BLaER1 treated with 17β-estradiol and CSF1 and Interleukin-3, amounts not matched to agents 10 nM and 100 nM (cell line): Measurements from ENCODE around the gene KIAA1614.
A peak's percentile ranks its signal among the peaks of the same experiment; 100 is the strongest.

Source experiments
- H3K27ac ChIP-seq, 11 experiments: shearing (Covaris generic); formaldehyde crosslinking; 2 replicates each; pipeline ENCODE4 v1.8.1; 2022
- H3K27me3 ChIP-seq, 11 experiments: shearing (Covaris generic); formaldehyde crosslinking; 2 replicates each; pipeline ENCODE4 v1.8.1; 2022
- H3K36me3 ChIP-seq, 11 experiments: shearing (Covaris generic); formaldehyde crosslinking; 2 replicates each; pipeline ENCODE4 v1.8.1; 2022
- H3K4me1 ChIP-seq, 10 experiments: shearing (Covaris generic); formaldehyde crosslinking; 2 replicates each; pipeline ENCODE4 v1.8.1; 2022
- H3K4me2 ChIP-seq, 11 experiments: shearing (Covaris generic); formaldehyde crosslinking; 2 replicates each; pipeline ENCODE4 v1.8.1; 2022
- H3K4me3 ChIP-seq, 10 experiments: shearing (Covaris generic); formaldehyde crosslinking; 2 replicates each; pipeline ENCODE4 v1.8.1; 2022
- H3K9ac ChIP-seq, 11 experiments: shearing (Covaris generic); formaldehyde crosslinking; 2 replicates each; pipeline ENCODE4 v1.8.1; 2022
- H3K9me3 ChIP-seq, 11 experiments: shearing (Covaris generic); formaldehyde crosslinking; replicated peaks in 1 of 11; 2 replicates each; pipeline ENCODE4 v1.8.1; 2022
- H4K20me1 ChIP-seq, 11 experiments: shearing (Covaris generic); formaldehyde crosslinking; 2 replicates each; pipeline ENCODE4 v1.8.1; 2022
- Cebpa-rat ChIP-seq, 11 experiments: shearing (Covaris generic); IDR thresholded peaks; 2 replicates each; pipeline ENCODE4 v1.8.1; 2022

The KIAA1614 gene

DNA sequence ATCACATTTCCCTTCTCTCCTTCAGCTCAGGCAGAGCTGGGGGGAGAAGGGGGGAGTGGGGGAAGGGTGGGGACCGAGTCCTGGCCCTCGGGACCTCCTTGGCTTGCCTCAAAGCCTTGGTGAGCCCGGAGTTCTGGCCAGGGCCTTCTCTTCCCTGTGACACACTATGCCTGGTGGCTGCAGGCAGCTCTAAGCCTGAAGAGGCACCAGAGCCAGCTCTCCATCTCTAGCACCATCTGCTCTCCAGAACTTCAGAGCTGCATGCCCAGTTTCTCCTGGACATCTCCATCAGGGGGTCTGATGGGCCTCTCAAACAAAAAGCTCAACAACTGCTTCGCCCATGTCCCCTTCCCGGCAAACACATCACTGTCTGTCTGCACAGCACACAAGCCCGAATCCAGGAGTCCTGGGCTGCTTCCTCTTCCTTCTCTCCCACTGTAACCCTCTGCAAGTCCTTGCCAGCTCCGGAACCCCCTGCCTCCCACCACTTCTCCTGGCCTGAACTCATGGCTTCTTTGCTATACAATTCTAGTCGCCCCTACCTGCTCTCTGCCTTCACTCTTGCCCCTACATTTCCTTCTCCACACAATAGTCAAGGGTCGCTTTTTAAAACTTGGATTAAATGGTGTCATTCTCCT is 26.5 kb downstream of the KIAA1614 start:
- peaks cover 0 to 2% (median 0%) of the 10 kb centered on the region in 11 experiments; a peak in 1 of 22 replicates for H3K9me3 ChIP-seq
- TF ChIP-seq Cebpa-rat (IDR thresholded peaks at IDR 0.05): no peak

DNA sequence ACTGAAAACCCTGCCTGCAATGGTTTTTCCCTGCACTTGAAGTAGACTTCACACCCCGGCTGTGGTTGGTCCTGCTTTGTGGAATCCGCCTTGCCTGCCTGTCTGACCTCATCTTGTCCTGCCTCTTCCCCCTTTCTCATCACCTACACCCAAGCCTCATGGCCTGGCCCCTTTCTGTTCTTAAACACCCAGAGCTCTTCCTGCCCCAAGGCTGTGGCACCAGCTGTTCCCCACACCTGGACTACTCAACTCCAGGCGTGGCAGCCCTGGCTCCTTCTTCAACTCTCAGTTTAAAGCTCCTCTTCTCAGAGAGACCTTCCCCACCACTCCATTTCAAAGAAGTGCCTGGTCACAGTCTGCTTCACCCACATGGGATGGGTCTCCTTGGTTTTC is 27.0 kb downstream of the KIAA1614 start:
- peaks cover 0 to 7% (median 0%) of the 10 kb centered on the region in 11 experiments; a peak in 1 of 22 replicates for H3K9me3 ChIP-seq
- H4K20me1 ChIP-seq: peaks cover 0 to 28% (median 0%) of the 10 kb centered on the region in 11 experiments; a peak in 7 of 22 replicates
- H3K4me1 ChIP-seq: peaks cover 38 to 71% (median 62%) of the 10 kb centered on the region in 10 experiments
- peak overlapping the region in 10 of 11 experiments; percentile 19 to 98 (median 94); a peak in 17 of 22 replicates for H3K4me2 ChIP-seq
- TF ChIP-seq Cebpa-rat (IDR thresholded peaks at IDR 0.05): no peak
- H3K27ac ChIP-seq: no peak overlapping the region
- no peak overlapping the region for H3K9ac ChIP-seq
- peaks cover 0 to 31% (median 0%) of the 10 kb centered on the region in 11 experiments; a peak in 2 of 22 replicates for H3K27me3 ChIP-seq
- no peak overlapping the region for H3K4me3 ChIP-seq
- peaks cover 0 to 2% (median 0%) of the 10 kb centered on the region in 11 experiments; a peak in 1 of 22 replicates for H3K36me3 ChIP-seq

More for the DNA sequence above, 26.5 kb downstream of the KIAA1614 start:
- peaks cover 43 to 71% (median 64%) of the 10 kb centered on the region in 10 experiments for H3K4me1 ChIP-seq
- H3K9ac ChIP-seq: no peak overlapping the region
- no peak overlapping the region for H3K4me3 ChIP-seq
- peak overlapping the region in 10 of 11 experiments; percentile 19 to 98 (median 94); a peak in 17 of 22 replicates for H3K4me2 ChIP-seq
- H3K27me3 ChIP-seq: peaks cover 0 to 31% (median 0%) of the 10 kb centered on the region in 11 experiments; a peak in 2 of 22 replicates
- H3K36me3 ChIP-seq: no peaks in the 10 kb centered on the region
- peaks cover 0 to 24% (median 0%) of the 10 kb centered on the region in 11 experiments; a peak in 5 of 22 replicates for H4K20me1 ChIP-seq
- no peak overlapping the region; a peak in 1 of 22 replicates for H3K27ac ChIP-seq

DNA sequence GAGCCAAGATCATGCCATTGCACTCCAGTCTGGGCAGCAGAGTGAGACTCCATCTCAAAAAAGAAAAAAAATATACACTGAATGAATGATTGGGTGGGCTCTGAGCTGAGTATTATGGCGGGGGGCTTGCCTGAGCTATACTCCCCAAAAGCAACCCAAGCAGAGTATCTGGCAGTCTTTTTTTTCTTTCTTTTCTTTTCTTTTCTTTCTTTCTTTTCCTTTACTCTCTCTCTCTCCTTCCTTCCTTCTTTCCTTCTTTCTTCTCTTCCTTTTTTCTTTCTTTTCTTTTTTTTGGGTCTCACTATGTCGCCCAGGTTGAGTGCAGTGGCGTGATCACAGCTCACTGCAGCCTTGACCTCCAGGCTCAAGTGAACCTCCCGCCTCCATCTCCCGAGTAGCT is 27.7 kb downstream of the KIAA1614 start:
- H4K20me1 ChIP-seq: peaks cover 0 to 30% (median 2%) of the 10 kb centered on the region in 11 experiments; a peak in 10 of 22 replicates
- peaks cover 0 to 9% (median 0%) of the 10 kb centered on the region in 11 experiments; a peak in 1 of 22 replicates for H3K36me3 ChIP-seq
- H3K4me3 ChIP-seq: no peak overlapping the region
- peak overlapping the region in 6 of 11 experiments; percentile 85 to 97 (median 94); a peak in 8 of 22 replicates for H3K4me2 ChIP-seq
- peaks cover 0 to 37% (median 0%) of the 10 kb centered on the region in 11 experiments; a peak in 3 of 22 replicates for H3K27me3 ChIP-seq
- no peak for TF ChIP-seq Cebpa-rat (IDR thresholded peaks at IDR 0.05)
- H3K9me3 ChIP-seq: peaks cover 0 to 13% (median 0%) of the 10 kb centered on the region in 11 experiments; a peak in 6 of 22 replicates
- no peak overlapping the region for H3K27ac ChIP-seq
- peaks cover 30 to 71% (median 62%) of the 10 kb centered on the region in 10 experiments for H3K4me1 ChIP-seq
- H3K9ac ChIP-seq: no peak overlapping the region

DNA sequence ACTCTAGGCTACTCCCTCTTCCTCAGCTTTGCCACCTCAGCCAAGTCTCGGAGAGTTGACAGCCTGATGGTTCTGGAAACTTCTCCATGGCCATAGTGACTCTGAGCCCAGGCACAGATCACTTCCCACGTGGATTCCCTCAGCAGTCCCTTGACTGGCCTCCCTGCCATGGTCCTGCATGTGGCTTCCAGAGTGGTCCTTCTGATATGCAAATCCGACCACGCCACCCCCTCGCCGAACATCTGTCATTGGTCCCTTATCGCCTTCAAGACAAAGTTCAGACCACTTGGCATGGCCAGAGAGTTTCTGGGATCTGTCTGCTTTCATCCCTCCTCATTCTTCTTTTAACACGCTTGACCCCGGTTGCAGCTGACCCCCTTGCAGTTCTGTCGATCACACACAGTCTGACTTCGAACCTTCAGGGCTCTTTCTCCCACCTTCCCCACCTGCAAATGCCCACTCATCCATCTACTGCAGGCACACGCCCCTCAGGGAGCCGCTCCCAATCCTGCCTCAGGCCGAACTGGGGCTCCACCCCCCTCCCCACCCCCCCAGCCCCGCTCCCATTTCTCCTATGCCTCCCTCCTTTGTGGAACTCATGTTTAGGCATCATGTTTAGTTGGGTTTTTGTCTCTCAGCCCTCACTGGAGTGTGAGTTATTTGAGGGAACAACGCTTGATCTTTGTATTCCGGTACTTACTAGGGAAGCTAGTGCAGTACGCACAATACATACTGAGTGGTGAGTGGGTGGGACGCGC is 29.0 kb downstream of the KIAA1614 start:
- H4K20me1 ChIP-seq: peaks cover 0 to 39% (median 0%) of the 10 kb centered on the region in 11 experiments; a peak in 10 of 22 replicates
- H3K36me3 ChIP-seq: peaks cover 0 to 17% (median 0%) of the 10 kb centered on the region in 11 experiments; a peak in 2 of 22 replicates
- no peak overlapping the region for H3K9ac ChIP-seq
- peaks cover 0 to 26% (median 1%) of the 10 kb centered on the region in 11 experiments; a peak in 10 of 22 replicates for H3K9me3 ChIP-seq
- H3K4me2 ChIP-seq: 0 out of 22 replicates have a peak overlapping the region, but pooled peaks of 2 of the 11 experiments have one; percentile 3 to 9
- no peak overlapping the region for H3K4me3 ChIP-seq
- peaks cover 18 to 71% (median 62%) of the 10 kb centered on the region in 10 experiments for H3K4me1 ChIP-seq
- H3K27me3 ChIP-seq: peaks cover 0 to 40% (median 0%) of the 10 kb centered on the region in 11 experiments; a peak in 4 of 22 replicates
- TF ChIP-seq Cebpa-rat (IDR thresholded peaks at IDR 0.05): no peak
- H3K27ac ChIP-seq: no peak overlapping the region

DNA sequence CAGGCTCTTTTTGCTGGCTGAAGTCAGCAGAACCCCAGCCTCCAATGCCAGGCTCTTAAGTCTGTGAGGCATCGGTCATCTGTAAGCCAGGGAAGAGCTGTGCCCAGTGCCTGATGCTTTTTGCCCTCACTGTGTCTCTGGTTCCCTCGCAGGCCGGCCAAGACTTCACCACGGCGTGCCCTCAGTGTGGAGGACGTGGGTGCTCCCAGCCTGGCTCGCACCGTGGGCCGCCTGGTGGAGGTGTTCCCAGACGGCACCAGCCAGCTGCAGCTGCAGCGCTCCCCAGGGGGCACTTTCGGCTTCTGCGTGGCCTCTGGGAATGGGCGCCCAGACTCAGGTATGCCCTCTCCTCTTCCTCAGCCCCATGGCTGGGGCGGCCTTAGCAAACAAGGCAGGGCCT is 32.5 kb downstream of the KIAA1614 start:
- TF ChIP-seq Cebpa-rat (IDR thresholded peaks at IDR 0.05): no peak
- H3K4me1 ChIP-seq: peaks cover 0 to 62% (median 50%) of the 10 kb centered on the region in 10 experiments; a peak in 17 of 20 replicates
- peak overlapping the region in 4 of 11 experiments; percentile 36 to 63 (median 57); a peak in 8 of 22 replicates for H3K27ac ChIP-seq
- H3K27me3 ChIP-seq: peaks cover 0 to 17% (median 0%) of the 10 kb centered on the region in 11 experiments; a peak in 4 of 22 replicates
- H4K20me1 ChIP-seq: peaks cover 0 to 42% (median 5%) of the 10 kb centered on the region in 11 experiments; a peak in 8 of 22 replicates
- peak overlapping the region in 9 of 11 experiments; percentile 56 to 88 (median 82); a peak in 18 of 22 replicates for H3K4me2 ChIP-seq
- no peak overlapping the region for H3K4me3 ChIP-seq
- H3K36me3 ChIP-seq: peaks cover 9 to 50% (median 18%) of the 10 kb centered on the region in 11 experiments; a peak in 19 of 22 replicates
- H3K9me3 ChIP-seq: peaks cover 0 to 51% (median 18%) of the 10 kb centered on the region in 11 experiments; a peak in 18 of 22 replicates
- H3K9ac ChIP-seq: peak overlapping the region in 3 of 11 experiments; percentile 24 to 59 (median 44); a peak in 3 of 22 replicates

DNA sequence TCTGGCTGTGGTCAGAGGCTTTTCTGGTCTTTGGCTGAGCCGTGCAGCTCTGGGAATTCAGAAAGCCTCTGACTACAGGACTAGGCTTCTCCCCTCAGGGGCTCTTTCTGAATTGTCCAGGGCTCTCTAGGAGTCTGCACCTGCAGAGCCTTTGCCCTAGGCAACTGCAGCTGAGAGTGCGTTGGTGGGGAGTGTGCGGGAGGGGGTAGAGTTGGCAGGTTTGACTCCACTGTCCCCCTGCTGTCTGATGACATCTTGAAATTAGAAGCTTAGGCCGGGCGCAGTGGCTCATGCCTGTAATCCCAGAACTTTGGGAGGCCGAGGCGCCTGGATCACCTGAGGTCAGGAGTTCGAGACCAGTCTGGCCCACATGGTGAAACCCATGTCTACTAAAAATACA is 32.9 kb downstream of the KIAA1614 start:
- Histone ChIP-seq H3K27ac (peak overlapping the region in 4 of 11 experiments; percentile 36 to 63 (median 57); a peak in 8 of 22 replicates), H3K4me1 (peaks cover 0 to 58% (median 47%) of the 10 kb centered on the region in 10 experiments; a peak in 17 of 20 replicates), H3K9me3 (peaks cover 0 to 51% (median 18%) of the 10 kb centered on the region in 11 experiments; a peak in 18 of 22 replicates), H4K20me1 (peaks cover 0 to 46% (median 5%) of the 10 kb centered on the region in 11 experiments; a peak in 8 of 22 replicates), H3K36me3 (peaks cover 10 to 54% (median 22%) of the 10 kb centered on the region in 11 experiments; a peak in 20 of 22 replicates), H3K4me2 (peak overlapping the region in 9 of 11 experiments; percentile 56 to 88 (median 82); a peak in 18 of 22 replicates), H3K4me3 (no peak overlapping the region), H3K9ac (peak overlapping the region in 3 of 11 experiments; percentile 24 to 59 (median 44); a peak in 4 of 22 replicates), H3K27me3 (peaks cover 0 to 17% (median 0%) of the 10 kb centered on the region in 11 experiments; a peak in 4 of 22 replicates)
- no peak for TF ChIP-seq Cebpa-rat (IDR thresholded peaks at IDR 0.05)

DNA sequence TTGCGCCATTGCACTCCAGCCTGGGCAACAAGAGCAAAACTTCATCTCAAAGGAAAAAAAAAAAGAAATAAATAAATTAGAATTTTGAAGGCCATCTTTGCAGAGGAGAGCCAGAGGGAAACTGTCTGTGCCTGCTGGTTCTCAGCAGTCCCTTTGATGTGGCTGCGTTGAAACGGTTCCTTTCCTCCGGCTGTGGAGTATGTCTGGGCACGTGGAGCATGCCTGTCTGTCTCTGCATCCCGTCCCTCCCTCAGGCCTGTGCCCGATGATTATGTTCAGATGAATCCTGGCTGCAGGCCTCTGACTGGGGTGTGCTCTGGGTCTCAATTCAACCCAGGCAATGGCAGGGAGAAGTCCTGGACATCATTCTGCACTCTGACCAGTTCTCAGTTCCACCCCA is 33.4 kb downstream of the KIAA1614 start:
- peak overlapping the region in 7 of 11 experiments; percentile 14 to 67 (median 54); a peak in 11 of 22 replicates for H3K27ac ChIP-seq
- H4K20me1 ChIP-seq: peaks cover 0 to 51% (median 5%) of the 10 kb centered on the region in 11 experiments; a peak in 9 of 22 replicates
- H3K4me3 ChIP-seq: no peak overlapping the region
- H3K36me3 ChIP-seq: peaks cover 10 to 57% (median 25%) of the 10 kb centered on the region in 11 experiments; a peak in 20 of 22 replicates
- H3K9ac ChIP-seq: peak overlapping the region in 5 of 11 experiments; percentile 16 to 53 (median 50); a peak in 6 of 22 replicates
- H3K4me2 ChIP-seq: peak overlapping the region in 9 of 11 experiments; percentile 56 to 88 (median 82); a peak in 18 of 22 replicates
- peaks cover 0 to 17% (median 0%) of the 10 kb centered on the region in 11 experiments; a peak in 4 of 22 replicates for H3K27me3 ChIP-seq
- peaks cover 0 to 51% (median 18%) of the 10 kb centered on the region in 11 experiments; a peak in 18 of 22 replicates for H3K9me3 ChIP-seq
- TF ChIP-seq Cebpa-rat (IDR thresholded peaks at IDR 0.05): no peak
- H3K4me1 ChIP-seq: peaks cover 0 to 56% (median 46%) of the 10 kb centered on the region in 10 experiments; a peak in 17 of 20 replicates
